Activated naive CD4-positive, alpha-beta T cell treated with anti-CD3 and anti-CD28 coated beads, Interleukin-2, amount 50 U/mL, for 24 hours (primary cell): Measurements from ENCODE around the gene GPR15LG.
"Not testable (repeated sequence)": the region's sequence is repeated elsewhere in the genome, so short reads cannot be mapped to it uniquely, and the experiment has no call there.

Experiments used
- H3K27ac Mint-ChIP-seq: one replicate; pipeline ENCODE4 v1.8.0; 2021; ENCODE audit warnings: mild to moderate bottlenecking, mixed read lengths
- H3K27me3 Mint-ChIP-seq: one replicate; pipeline ENCODE4 v1.8.0; 2021; ENCODE audit warnings: mixed read lengths
- H3K36me3 Mint-ChIP-seq: one replicate; pipeline ENCODE4 v1.8.0; 2021; ENCODE audit warnings: mixed read lengths
- H3K4me1 Mint-ChIP-seq: one replicate; pipeline ENCODE4 v1.8.0; 2021; ENCODE audit warnings: mixed read lengths
- H3K4me3 Mint-ChIP-seq: one replicate; pipeline ENCODE4 v1.8.0; 2021; ENCODE audit warnings: mild to moderate bottlenecking, mixed read lengths
- H3K9me3 Mint-ChIP-seq: one replicate; pipeline ENCODE4 v1.8.0; 2021; ENCODE audit warnings: mixed read lengths

Gene GPR15LG

DNA sequence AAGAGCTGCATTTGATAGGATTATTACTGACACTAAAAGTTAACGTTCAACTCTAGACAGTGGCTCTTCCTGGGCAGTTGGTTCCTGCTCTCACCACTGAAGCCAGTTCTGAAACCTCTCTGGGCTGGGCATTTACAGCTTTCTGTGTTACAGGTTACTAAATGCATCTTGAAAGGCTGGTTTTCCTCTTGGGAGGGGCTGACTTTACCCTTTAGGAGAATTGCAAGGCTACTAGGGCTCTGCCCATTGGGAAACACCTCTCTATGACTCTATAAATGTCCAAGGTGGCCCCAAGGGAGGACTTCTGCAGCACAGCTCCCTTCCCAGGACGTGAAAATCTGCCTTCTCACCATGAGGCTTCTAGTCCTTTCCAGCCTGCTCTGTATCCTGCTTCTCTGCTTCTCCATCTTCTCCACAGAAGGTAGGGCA, at the start of gene GPR15LG:
Gene GPR15LG (plus strand): TSS at position 301 of the 429 bp plus-strand sequence. CDS start 51 bp downstream, at position 352.
- Mint-ChIP-seq H3K27ac (no peak within 1 kb of the TSS), H3K9me3 (no peaks in the 10 kb centered on the region), H3K4me3 (no peak within 1 kb of the TSS), H3K27me3 (no peaks in the 10 kb centered on the region), H3K36me3 (no peaks in the 10 kb centered on the region), H3K4me1 (peaks cover 7% of the 10 kb centered on the region)

DNA sequence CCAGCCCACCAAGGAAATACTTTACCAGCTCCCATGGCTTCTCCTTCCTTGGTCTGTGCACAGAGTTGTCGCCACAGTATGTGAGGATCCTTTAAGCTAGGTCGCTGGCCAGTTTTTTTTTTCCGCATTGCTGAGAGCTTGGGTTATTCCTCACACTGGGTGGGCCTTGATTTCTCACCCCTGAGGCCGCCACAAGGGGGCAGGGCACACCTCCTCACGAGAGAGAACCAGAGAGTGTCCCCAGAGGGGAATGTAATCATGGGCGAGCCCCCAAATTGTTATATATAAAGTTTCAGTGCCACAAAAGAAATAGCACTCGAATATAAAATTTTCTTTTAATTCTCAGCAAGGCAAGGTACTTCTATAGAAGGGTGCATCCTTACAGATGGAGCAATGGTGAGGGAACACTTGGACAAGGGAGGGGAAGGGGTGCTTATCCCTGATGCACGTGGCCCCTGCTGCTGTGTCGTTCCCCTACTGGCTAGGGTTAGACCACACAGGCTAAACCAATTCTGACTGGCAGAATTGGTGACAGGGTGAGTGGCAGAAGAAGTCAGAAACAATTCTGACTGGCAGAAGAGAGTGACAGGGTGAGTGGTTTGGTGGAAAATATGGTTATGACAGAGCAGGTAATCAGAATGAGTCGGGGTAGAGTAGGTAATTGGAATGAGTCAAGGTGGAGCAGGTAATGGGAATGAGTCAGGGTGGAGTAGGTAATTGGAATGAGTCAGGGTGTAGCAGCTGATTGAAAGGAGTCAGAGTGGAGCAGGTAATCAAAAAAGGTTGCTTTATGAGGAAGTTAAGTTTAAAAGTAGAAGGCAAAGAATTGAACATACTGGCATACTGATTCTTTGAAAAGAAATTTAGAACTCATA, 47.5 kb upstream of the GPR15LG start:
- H3K4me1 Mint-ChIP-seq, H3K36me3 Mint-ChIP-seq, H3K4me3 Mint-ChIP-seq, H3K27ac Mint-ChIP-seq: not testable (repeated sequence)
- Mint-ChIP-seq H3K27me3 (peaks cover 10% of the 10 kb centered on the region), H3K9me3 (peaks cover 11% of the 10 kb centered on the region)

DNA sequence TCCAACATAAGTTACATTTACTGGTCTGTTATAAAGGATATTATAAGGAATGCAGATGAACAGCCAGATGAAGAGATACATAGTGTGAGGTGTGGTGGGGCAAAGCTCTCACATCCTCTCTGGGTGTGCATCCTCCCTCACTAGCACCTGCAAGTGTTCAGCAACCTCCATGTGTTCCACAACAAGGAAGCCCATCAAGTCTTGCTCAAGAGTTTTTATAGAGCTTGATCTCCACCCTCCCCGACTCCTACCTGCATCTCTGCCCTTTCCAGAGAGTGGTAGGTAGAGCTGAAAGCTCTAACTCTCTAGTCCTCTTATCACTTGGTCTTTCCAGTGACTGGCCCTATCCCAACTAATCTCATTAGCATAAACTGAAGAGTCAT, 46.8 kb upstream of the GPR15LG start:
- H3K27ac Mint-ChIP-seq, result no peak overlapping the region
- H3K9me3 Mint-ChIP-seq, result peaks cover 11% of the 10 kb centered on the region
- no peak overlapping the region for H3K4me3 Mint-ChIP-seq
- H3K27me3 Mint-ChIP-seq, result peaks cover 11% of the 10 kb centered on the region
- no peaks in the 10 kb centered on the region for H3K4me1 Mint-ChIP-seq
- H3K36me3 Mint-ChIP-seq, result peaks cover 9% of the 10 kb centered on the region

DNA sequence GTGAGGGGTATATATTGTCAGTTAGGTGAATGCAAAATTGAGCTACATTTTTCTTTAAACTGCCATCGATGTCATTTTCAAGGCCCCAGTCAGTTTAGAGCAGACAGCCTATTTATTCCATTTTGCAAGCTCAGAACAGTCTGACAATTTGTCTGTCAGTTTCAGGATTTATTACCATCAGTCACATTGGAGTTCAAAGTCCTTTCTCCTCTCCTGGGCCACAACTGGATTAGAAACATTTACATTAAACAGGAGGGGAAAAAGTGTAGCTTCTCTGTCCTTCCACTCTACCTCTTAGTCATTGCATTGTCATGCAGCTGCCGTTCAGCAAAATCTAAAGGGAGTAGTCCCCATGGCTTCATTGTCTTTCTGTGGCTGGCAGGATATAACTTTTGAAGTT, 37.8 kb upstream of the GPR15LG start:
- H3K36me3 Mint-ChIP-seq, result no peaks in the 10 kb centered on the region
- H3K4me1 Mint-ChIP-seq, result peaks cover 16% of the 10 kb centered on the region
- no peak overlapping the region for H3K4me3 Mint-ChIP-seq
- no peak overlapping the region for H3K27ac Mint-ChIP-seq
- no peaks in the 10 kb centered on the region for H3K9me3 Mint-ChIP-seq
- peaks cover 4% of the 10 kb centered on the region for H3K27me3 Mint-ChIP-seq

DNA sequence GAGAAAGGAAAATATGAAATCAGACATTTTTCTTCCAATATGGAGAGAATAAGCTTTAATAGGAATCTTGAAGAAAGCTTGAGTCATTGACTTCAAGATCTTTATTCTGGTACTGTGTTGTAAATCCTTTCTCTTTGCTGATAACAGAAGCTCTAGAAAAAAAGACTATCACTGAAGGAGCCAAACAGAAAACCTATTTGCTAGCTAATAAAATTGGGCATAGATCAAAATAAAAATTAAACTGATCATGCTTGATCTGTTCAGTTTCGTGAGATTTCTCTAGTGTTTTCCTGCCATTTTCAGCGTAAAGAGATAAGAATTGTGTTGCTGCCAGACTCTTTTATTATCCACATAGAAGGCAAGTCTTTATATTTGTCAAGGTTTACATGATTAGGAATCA, 35.8 kb upstream of the GPR15LG start:
- Mint-ChIP-seq H3K27ac (peak overlapping the region; percentile 56), H3K4me3 (peak overlapping the region; percentile 95), H3K27me3 (no peaks in the 10 kb centered on the region)

DNA sequence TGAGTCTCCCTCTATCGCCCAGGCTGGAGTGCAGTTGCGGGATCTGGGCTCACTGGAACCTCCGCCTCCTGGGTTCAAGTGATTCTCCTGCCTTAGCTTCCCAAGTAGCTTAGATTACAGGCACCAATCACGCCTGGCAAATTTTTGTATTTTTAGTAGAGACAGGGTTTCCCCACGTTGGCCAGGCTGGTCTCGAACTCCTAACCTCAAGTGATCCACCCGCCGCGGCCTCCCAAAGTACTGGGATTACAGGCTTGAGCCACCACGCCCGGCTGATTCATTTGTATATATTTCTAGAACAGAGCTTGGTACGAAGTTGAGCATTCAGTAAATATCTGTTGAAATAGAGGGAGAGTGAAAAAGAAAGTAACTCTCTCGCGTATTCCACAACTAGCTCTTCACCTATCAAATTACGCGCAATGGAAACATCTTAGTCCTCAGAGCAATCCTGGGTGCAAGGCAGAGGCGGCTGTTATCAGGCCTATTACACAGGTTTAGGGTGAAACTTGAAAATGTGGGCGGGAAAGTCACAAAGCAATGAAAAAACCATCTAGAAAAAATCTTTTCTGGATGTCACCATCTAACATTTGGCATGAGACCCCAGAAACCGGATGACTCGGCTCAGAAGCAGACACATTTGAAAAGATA, 35.0 kb upstream of the GPR15LG start:
- Mint-ChIP-seq H3K4me1 (peaks cover 40% of the 10 kb centered on the region), H3K4me3 (peak overlapping the region; percentile 95), H3K27ac (peak overlapping the region; percentile 100), H3K27me3 (no peaks in the 10 kb centered on the region), H3K36me3 (peaks cover 8% of the 10 kb centered on the region), H3K9me3 (no peaks in the 10 kb centered on the region)

More for the DNA sequence above, 35.8 kb upstream of the GPR15LG start:
- Mint-ChIP-seq H3K36me3 (peaks cover 5% of the 10 kb centered on the region), H3K4me1 (peaks cover 33% of the 10 kb centered on the region), H3K9me3 (no peaks in the 10 kb centered on the region)

DNA sequence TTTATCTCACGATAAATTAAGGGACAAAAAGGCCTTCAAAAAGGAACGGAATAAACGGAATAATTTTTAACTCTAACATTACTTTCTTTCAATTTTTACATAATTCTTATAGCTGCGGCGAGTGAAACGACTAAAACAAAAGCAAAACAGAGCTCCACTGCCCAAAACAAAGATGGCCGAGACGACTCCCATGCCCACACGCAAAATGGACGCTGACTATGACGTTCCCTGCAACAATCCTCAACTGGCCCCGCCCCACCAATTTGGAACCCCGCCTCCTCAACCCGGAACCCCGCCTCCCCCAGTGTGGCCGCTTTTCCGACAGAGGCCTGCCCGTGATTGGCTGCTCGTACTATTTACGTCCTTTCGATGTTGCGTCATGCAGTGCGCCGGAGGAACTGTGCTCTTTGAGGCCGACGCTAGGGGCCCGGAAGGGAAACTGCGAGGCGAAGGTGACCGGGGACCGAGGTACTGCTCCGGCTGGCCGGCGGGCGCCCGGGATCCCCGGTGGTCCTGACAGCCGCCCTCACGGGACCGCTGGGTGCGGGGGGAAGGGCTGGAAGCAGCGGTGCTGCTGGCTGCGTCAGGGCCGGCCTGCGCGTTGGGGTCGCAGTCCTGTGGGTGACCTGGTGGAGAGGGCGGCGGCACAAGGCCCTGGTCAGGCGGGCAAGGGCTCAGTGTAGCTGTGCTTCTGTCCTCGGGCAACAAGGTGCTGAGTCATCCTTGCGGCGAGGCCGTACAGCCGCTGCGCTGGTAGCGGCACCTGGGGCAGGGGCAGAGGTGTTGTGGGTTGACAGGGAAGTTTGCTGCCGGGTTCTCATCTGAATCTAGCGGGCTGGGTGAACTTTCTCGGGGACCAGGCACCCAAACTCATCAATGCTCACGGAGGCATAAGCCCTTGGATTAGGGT, 34.2 kb upstream of the GPR15LG start, which contains the start of gene GHITM:
Gene GHITM (plus strand): TSS at position 384 of the 910 bp plus-strand sequence. CDS start 1,992 bp downstream, outside the sequence.
- peak within 1 kb of the TSS; percentile 100 for H3K27ac Mint-ChIP-seq
- peak within 1 kb of the TSS; percentile 95 for H3K4me3 Mint-ChIP-seq
- no peaks in the 10 kb centered on the region for H3K27me3 Mint-ChIP-seq
- peaks cover 43% of the 10 kb centered on the region for H3K4me1 Mint-ChIP-seq
- no peaks in the 10 kb centered on the region for H3K9me3 Mint-ChIP-seq
- peaks cover 11% of the 10 kb centered on the region for H3K36me3 Mint-ChIP-seq

DNA sequence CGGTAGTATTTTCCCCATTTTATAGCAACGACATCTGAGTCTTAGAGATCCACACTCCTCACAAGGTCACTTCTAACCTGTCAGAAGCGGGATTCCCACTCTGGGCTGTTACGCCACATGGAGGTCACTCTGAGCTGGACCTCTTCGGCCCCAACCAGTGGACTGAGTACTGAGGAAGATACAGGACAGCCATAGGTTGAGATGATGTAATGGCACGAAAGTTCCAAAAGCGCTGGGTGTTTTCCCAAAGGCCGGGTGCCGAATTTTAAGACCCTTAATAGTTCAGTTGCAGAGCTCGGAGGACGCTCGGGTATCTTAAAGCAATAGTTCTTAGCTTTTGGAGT, 33.6 kb upstream of the GPR15LG start:
- no peaks in the 10 kb centered on the region for H3K9me3 Mint-ChIP-seq
- H3K27ac Mint-ChIP-seq, result peak overlapping the region; percentile 100
- H3K36me3 Mint-ChIP-seq, result peaks cover 14% of the 10 kb centered on the region
- peaks cover 43% of the 10 kb centered on the region for H3K4me1 Mint-ChIP-seq
- no peaks in the 10 kb centered on the region for H3K27me3 Mint-ChIP-seq
- peak overlapping the region; percentile 95 for H3K4me3 Mint-ChIP-seq

DNA sequence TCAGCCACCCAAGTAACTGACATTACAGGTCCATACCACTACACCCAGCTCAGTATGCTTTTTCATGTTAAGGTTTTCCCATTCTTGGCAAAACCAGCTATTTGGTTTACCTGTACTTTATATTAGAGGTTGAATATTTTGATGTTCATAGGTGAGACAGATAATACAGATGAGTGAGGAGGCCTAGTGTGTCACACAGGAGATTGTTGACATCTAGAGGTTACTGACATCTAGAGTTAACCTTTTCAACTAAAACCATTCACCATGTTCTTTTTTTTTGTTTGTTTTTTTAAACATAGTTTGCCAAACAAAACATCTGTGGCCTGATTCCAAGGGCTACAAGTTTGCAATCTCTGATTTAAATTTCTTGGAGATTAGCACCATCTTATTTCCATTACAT, 26.3 kb upstream of the GPR15LG start:
- H3K27me3 Mint-ChIP-seq, result no peaks in the 10 kb centered on the region
- H3K4me3 Mint-ChIP-seq, result no peak overlapping the region
- peaks cover 24% of the 10 kb centered on the region for H3K36me3 Mint-ChIP-seq
- H3K9me3 Mint-ChIP-seq, result no peaks in the 10 kb centered on the region
- peaks cover 41% of the 10 kb centered on the region for H3K4me1 Mint-ChIP-seq
- no peak overlapping the region for H3K27ac Mint-ChIP-seq

DNA sequence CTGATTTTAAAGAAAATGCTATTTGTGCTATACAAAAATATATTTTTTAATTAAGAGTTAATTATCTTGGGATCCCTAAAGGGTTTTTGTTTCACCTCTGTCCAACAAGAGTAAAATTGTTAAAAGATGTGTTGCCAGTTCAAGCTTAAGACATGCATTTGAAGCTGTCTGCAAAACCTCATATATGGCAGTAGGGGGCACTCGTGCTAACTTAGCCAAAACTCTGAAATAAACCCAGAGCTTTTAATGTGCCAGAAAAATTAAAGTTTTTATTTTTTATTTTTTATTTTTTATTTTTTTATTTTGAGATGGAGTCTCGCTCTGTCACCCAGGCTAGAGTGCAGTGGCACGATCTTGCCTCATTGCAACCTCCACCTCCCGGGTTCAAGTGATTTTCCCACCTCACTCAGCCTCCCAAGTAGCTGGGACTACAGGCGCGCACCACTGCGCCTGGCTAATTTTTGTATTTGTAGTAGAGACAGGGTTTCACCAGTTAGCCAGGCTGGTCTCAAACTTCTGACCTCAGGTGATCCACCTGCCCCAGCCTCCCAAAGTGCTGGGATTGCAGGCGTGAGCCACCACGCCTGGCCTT, 25.5 kb upstream of the GPR15LG start:
- peaks cover 23% of the 10 kb centered on the region for H3K36me3 Mint-ChIP-seq
- H3K4me1 Mint-ChIP-seq, result peaks cover 41% of the 10 kb centered on the region
- not testable (repeated sequence) for H3K9me3 Mint-ChIP-seq, H3K4me3 Mint-ChIP-seq, H3K27ac Mint-ChIP-seq, H3K27me3 Mint-ChIP-seq

DNA sequence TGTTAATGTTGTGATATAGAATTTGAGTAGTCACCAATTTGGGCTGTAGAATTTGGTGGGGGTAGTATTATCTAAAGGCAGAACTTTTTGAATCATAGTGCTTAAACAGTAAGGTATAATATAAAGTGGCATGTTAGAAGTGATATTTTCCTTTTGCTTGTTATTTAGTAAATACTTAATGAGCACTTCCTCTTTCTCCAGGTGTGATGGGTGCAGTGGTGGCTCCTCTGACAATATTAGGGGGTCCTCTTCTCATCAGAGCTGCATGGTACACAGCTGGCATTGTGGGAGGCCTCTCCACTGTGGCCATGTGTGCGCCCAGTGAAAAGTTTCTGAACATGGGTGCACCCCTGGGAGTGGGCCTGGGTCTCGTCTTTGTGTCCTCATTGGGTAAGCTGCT, 23.7 kb upstream of the GPR15LG start:
- Mint-ChIP-seq H3K27me3 (no peaks in the 10 kb centered on the region), H3K4me3 (no peak overlapping the region), H3K9me3 (no peaks in the 10 kb centered on the region), H3K4me1 (peaks cover 41% of the 10 kb centered on the region), H3K36me3 (peaks cover 17% of the 10 kb centered on the region), H3K27ac (peak overlapping the region; percentile 25)

DNA sequence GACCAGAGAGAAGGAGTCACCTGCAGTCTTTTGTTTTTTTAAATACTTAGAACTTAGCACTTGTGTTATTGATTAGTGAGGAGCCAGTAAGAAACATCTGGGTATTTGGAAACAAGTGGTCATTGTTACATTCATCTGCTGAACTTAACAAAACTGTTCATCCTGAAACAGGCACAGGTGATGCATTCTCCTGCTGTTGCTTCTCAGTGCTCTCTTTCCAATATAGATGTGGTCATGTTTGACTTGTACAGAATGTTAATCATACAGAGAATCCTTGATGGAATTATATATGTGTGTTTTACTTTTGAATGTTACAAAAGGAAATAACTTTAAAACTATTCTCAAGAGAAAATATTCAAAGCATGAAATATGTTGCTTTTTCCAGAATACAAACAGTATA, 20.8 kb upstream of the GPR15LG start:
- H3K9me3 Mint-ChIP-seq, result no peaks in the 10 kb centered on the region
- no peaks in the 10 kb centered on the region for H3K27me3 Mint-ChIP-seq
- H3K36me3 Mint-ChIP-seq, result peaks cover 10% of the 10 kb centered on the region
- no peak overlapping the region for H3K4me3 Mint-ChIP-seq
- H3K4me1 Mint-ChIP-seq, result peaks cover 35% of the 10 kb centered on the region
- peak overlapping the region; percentile 88 for H3K27ac Mint-ChIP-seq

DNA sequence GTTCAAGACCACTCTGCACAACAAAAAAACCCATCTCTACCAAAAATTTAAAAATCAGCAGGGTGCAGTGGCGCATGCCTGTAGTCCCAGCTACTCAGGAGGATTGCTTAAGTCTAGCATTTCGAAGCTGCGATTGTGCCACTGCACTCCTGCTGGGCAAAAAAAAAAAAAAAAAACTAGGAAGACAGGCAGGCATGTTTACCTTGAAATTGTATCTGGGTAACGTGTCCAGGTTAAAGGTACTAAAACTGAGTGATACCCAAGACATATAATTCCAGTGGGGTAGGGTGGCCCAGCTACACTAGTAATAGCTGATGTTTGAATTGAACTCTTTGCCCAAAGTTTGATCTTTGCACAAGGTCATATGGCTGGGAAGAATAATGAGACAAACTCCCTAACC, 18.1 kb upstream of the GPR15LG start:
- H3K4me1 Mint-ChIP-seq, result peaks cover 37% of the 10 kb centered on the region
- H3K36me3 Mint-ChIP-seq, result peaks cover 4% of the 10 kb centered on the region
- H3K27me3 Mint-ChIP-seq, result no peaks in the 10 kb centered on the region
- H3K27ac Mint-ChIP-seq, result peak overlapping the region; percentile 41
- no peak overlapping the region for H3K4me3 Mint-ChIP-seq
- no peaks in the 10 kb centered on the region for H3K9me3 Mint-ChIP-seq

DNA sequence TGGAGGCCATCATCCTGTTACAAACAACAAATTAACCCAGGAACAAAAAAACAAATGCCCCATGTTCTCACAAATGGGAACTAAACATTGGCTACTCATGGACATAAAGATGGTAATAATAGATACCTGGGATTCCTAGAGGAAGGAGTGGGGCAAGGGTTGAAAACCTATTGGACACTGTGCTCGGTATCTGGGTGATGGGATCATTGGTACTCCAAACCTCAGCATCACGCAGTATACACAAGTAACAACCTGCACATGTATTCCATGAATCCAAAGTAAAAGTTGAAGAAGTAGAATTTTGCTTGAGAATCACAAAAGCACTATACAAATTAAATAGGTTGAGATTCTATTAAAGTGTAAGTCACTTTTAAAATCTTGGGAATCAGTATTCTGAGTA, 17.6 kb upstream of the GPR15LG start:
- Mint-ChIP-seq H3K9me3 (no peaks in the 10 kb centered on the region), H3K36me3 (peaks cover 4% of the 10 kb centered on the region), H3K27ac (peak overlapping the region; percentile 41), H3K4me3 (no peak overlapping the region), H3K4me1 (peaks cover 35% of the 10 kb centered on the region), H3K27me3 (no peaks in the 10 kb centered on the region)

DNA sequence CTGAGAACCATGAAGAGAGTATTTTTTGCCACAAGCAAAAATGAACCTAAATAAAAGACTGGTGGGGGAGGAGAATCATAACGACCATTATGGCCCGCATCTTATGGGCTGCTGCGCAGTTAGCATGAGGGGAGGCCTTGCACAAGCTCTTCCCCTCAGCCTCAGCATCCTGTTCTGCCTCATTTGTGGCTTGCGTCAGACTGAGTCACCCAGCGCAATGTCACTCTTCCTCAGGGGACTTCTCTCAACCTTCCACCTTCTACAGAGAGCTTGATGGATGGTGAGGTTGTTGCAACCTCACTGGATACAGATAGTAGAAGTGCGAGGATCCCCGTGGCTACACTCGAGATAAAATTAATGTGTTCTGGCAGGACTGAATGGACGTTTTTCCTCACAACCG, 16.8 kb upstream of the GPR15LG start:
- peaks cover 2% of the 10 kb centered on the region for H3K36me3 Mint-ChIP-seq
- H3K4me1 Mint-ChIP-seq, result peaks cover 33% of the 10 kb centered on the region
- H3K4me3 Mint-ChIP-seq, result no peak overlapping the region
- no peaks in the 10 kb centered on the region for H3K27me3 Mint-ChIP-seq
- peak overlapping the region; percentile 60 for H3K27ac Mint-ChIP-seq
- H3K9me3 Mint-ChIP-seq, result no peaks in the 10 kb centered on the region
